Measurements from ENCODE around the gene ORC4. TPM values are rescaled to one million over a fixed set of nuclear protein-coding genes. Genes with fewer than 3 reads are reported as not detected.

The ORC4 gene
- total and polyA plus RNA-seq, 2 of the 8 experiments (the other 6 are each of a cell fraction or from before 2014, with no cell fraction given), result 22.7 to 63.7 TPM

GRCh38 chr2:148026573-148026972 is 6.0 kb upstream of the ORC4 start (continued):
- TF ChIP-seq, protein P1, sequence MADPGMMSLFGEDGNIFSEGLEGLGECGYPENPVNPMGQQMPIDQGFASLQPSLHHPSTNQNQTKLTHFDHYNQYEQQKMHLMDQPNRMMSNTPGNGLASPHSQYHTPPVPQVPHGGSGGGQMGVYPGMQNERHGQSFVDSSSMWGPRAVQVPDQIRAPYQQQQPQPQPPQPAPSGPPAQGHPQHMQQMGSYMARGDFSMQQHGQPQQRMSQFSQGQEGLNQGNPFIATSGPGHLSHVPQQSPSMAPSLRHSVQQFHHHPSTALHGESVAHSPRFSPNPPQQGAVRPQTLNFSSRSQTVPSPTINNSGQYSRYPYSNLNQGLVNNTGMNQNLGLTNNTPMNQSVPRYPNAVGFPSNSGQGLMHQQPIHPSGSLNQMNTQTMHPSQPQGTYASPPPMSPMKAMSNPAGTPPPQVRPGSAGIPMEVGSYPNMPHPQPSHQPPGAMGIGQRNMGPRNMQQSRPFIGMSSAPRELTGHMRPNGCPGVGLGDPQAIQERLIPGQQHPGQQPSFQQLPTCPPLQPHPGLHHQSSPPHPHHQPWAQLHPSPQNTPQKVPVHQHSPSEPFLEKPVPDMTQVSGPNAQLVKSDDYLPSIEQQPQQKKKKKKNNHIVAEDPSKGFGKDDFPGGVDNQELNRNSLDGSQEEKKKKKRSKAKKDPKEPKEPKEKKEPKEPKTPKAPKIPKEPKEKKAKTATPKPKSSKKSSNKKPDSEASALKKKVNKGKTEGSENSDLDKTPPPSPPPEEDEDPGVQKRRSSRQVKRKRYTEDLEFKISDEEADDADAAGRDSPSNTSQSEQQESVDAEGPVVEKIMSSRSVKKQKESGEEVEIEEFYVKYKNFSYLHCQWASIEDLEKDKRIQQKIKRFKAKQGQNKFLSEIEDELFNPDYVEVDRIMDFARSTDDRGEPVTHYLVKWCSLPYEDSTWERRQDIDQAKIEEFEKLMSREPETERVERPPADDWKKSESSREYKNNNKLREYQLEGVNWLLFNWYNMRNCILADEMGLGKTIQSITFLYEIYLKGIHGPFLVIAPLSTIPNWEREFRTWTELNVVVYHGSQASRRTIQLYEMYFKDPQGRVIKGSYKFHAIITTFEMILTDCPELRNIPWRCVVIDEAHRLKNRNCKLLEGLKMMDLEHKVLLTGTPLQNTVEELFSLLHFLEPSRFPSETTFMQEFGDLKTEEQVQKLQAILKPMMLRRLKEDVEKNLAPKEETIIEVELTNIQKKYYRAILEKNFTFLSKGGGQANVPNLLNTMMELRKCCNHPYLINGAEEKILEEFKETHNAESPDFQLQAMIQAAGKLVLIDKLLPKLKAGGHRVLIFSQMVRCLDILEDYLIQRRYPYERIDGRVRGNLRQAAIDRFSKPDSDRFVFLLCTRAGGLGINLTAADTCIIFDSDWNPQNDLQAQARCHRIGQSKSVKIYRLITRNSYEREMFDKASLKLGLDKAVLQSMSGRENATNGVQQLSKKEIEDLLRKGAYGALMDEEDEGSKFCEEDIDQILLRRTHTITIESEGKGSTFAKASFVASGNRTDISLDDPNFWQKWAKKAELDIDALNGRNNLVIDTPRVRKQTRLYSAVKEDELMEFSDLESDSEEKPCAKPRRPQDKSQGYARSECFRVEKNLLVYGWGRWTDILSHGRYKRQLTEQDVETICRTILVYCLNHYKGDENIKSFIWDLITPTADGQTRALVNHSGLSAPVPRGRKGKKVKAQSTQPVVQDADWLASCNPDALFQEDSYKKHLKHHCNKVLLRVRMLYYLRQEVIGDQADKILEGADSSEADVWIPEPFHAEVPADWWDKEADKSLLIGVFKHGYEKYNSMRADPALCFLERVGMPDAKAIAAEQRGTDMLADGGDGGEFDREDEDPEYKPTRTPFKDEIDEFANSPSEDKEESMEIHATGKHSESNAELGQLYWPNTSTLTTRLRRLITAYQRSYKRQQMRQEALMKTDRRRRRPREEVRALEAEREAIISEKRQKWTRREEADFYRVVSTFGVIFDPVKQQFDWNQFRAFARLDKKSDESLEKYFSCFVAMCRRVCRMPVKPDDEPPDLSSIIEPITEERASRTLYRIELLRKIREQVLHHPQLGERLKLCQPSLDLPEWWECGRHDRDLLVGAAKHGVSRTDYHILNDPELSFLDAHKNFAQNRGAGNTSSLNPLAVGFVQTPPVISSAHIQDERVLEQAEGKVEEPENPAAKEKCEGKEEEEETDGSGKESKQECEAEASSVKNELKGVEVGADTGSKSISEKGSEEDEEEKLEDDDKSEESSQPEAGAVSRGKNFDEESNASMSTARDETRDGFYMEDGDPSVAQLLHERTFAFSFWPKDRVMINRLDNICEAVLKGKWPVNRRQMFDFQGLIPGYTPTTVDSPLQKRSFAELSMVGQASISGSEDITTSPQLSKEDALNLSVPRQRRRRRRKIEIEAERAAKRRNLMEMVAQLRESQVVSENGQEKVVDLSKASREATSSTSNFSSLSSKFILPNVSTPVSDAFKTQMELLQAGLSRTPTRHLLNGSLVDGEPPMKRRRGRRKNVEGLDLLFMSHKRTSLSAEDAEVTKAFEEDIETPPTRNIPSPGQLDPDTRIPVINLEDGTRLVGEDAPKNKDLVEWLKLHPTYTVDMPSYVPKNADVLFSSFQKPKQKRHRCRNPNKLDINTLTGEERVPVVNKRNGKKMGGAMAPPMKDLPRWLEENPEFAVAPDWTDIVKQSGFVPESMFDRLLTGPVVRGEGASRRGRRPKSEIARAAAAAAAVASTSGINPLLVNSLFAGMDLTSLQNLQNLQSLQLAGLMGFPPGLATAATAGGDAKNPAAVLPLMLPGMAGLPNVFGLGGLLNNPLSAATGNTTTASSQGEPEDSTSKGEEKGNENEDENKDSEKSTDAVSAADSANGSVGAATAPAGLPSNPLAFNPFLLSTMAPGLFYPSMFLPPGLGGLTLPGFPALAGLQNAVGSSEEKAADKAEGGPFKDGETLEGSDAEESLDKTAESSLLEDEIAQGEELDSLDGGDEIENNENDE (IDR thresholded peaks at IDR 0.05; ENCODE audit: insufficient replicate concordance, low read length), result no peak
- TF ChIP-seq CEBPB (IDR thresholded peaks at IDR 0.05; ENCODE audit: low read depth, low read length) (no peak), EP300 (IDR thresholded peaks at IDR 0.05; ENCODE audit: borderline replicate concordance in 1 of 2, low read depth in 2 of 2, low read length in 2 of 2) (no peak), KDM1A (IDR thresholded peaks at IDR 0.05; ENCODE audit: borderline replicate concordance, low read length) (no peak), RXRA (IDR thresholded peaks at IDR 0.05; ENCODE audit: insufficient read depth, low read depth, low read length) (no peak), KDM5A (IDR thresholded peaks at IDR 0.05; ENCODE audit: low read length) (no peak), BRCA1 (IDR thresholded peaks at IDR 0.05; ENCODE audit: low read depth, low read length) (no peak), TBP (IDR thresholded peaks at IDR 0.05; ENCODE audit: low read depth, low read length) (no peak), CHD1 (IDR thresholded peaks at IDR 0.05; ENCODE audit: low read depth, low read length) (no peak), YY1 (IDR thresholded peaks at IDR 0.05; ENCODE audit: low read depth, low read length) (no peak), CHD2 (IDR thresholded peaks at IDR 0.05; ENCODE audit: low read length) (no peak), RBBP5 (IDR thresholded peaks at IDR 0.05; ENCODE audit: borderline replicate concordance, low read depth, low read length) (no peak)

All from H1 (cell line).